ENCODE results near the gene ITIH3. TPM values are rescaled to one million over a fixed set of nuclear protein-coding genes. Genes with fewer than 3 reads are reported as not detected.

ITIH3 gene
- total RNA-seq, 4 donors from 2014 or later = 0.26 to 3.7 (median 1.3) TPM; not detected in 1

DNA sequence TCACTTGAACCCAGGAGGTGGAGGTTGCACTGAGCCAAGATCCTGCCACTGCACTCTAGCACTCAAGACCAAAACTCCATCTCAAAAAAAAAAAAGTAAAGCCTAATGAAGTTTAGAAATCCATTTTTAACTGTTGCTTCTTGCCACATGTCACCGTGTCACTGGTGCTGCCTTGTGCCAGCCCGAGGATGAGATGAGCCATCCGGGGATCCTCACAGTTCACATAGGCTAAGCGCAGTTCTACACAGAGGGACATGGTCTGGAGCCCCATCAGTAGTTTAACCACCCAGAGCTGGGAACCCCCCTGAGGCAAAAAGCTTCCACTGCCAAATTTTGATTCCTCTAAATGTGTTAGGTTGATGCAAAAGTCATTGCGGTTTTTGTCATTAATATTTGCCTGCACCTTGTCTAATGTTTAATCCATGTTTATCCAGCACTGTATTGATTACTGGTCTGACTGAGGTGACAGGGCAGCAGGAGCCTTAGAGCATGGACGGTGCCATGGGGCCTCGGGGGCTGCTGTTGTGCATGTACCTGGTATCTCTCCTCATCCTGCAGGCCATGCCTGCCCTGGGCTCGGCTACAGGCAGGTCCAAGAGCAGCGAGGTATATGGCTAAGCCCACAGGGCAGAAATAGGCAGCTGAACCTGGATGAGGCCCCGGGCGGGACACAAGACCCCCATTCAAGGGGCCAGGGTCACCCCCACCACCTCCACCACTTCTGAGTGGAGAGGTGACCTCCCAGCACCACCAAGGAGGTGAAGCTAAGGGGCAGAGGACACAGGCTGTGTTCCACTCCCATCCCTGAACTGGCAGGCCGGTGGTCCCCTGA is 17.3 kb upstream of the ITIH3 start, which contains the start of gene ITIH1:
Gene ITIH1, plus strand, starts transcription at position 473 of the 832 bp plus-strand sequence. Its CDS starts 17 bp downstream, at position 490.
- no peak within 1 kb of the TSS for H3K4me3 ChIP-seq
- no peak for DNase-seq
- peaks cover 0 to 18% (median 0%) of the 10 kb centered on the region in 4 donors for H3K27me3 ChIP-seq
- H3K4me1 ChIP-seq = no peaks in the 10 kb centered on the region
- TF ChIP-seq POLR2A (IDR thresholded peaks at IDR 0.05) = no peak
- TF ChIP-seq, protein P1, sequence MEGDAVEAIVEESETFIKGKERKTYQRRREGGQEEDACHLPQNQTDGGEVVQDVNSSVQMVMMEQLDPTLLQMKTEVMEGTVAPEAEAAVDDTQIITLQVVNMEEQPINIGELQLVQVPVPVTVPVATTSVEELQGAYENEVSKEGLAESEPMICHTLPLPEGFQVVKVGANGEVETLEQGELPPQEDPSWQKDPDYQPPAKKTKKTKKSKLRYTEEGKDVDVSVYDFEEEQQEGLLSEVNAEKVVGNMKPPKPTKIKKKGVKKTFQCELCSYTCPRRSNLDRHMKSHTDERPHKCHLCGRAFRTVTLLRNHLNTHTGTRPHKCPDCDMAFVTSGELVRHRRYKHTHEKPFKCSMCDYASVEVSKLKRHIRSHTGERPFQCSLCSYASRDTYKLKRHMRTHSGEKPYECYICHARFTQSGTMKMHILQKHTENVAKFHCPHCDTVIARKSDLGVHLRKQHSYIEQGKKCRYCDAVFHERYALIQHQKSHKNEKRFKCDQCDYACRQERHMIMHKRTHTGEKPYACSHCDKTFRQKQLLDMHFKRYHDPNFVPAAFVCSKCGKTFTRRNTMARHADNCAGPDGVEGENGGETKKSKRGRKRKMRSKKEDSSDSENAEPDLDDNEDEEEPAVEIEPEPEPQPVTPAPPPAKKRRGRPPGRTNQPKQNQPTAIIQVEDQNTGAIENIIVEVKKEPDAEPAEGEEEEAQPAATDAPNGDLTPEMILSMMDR (IDR thresholded peaks at IDR 0.05) = no peak
- no peaks in the 10 kb centered on the region for H3K9me3 ChIP-seq
- H3K27ac ChIP-seq = no peak within 1 kb of the TSS
- intact Hi-C loops (cut with DNase I) = no loop called here
- H3K36me3 ChIP-seq = no peaks in the 10 kb centered on the region
- 79 to 86% methylated on average over 7 to 8 of the region's 12 CpGs for WGBS, 2 donors

DNA sequence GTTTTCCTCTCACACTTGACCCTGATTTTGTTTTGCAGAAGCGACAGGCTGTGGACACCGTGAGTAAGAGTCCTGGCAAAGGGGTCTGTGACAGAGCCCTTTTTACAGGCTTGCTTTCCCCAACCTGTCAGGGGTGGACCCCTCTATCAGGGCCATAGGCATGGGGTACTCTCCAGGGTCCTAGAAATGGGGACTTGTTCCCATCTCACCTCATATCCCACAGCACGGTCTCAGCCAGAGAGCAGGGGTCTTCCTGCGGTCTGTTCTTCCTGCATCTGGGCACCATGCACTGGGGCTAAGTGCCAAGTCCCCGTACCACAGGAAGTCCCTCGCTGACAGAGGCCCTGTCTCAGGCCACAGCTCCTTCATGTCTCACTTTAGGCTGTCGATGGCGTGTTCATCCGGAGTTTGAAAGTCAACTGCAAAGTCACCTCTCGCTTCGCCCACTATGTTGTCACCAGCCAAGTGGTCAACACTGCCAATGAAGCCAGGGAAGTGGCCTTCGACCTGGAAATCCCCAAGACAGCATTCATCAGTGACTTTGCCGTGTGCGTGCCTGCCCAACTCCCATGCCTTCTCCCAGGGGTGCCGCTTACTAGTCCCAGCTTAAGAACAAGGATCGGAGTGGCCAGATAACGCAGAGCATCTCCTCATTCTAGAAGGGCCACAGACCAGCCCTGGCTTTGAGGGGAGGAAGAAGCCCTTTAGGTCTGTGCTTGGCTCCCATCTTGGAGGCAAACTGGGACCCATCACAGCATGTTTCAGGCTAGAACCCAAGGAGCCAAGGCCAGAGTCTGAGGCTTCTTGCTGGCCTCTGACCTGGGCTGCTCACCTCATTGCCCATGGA is 16.4 kb upstream of the ITIH3 start:
- Histone ChIP-seq H3K4me3 (no peak overlapping the region), H3K27me3 (peaks cover 0 to 23% (median 0%) of the 10 kb centered on the region in 4 donors), H3K9me3 (no peaks in the 10 kb centered on the region), H3K27ac (no peak overlapping the region), H3K36me3 (no peaks in the 10 kb centered on the region), H3K4me1 (no peaks in the 10 kb centered on the region)
- intact Hi-C loops (cut with DNase I) = no loop called here
- no peak for DNase-seq
- WGBS, 2 donors = 67 to 76% methylated on average over 1 to 9 of the region's 17 CpGs
- TF ChIP-seq, protein P1 (IDR thresholded peaks at IDR 0.05) = no peak
- no peak for TF ChIP-seq POLR2A (IDR thresholded peaks at IDR 0.05)

DNA sequence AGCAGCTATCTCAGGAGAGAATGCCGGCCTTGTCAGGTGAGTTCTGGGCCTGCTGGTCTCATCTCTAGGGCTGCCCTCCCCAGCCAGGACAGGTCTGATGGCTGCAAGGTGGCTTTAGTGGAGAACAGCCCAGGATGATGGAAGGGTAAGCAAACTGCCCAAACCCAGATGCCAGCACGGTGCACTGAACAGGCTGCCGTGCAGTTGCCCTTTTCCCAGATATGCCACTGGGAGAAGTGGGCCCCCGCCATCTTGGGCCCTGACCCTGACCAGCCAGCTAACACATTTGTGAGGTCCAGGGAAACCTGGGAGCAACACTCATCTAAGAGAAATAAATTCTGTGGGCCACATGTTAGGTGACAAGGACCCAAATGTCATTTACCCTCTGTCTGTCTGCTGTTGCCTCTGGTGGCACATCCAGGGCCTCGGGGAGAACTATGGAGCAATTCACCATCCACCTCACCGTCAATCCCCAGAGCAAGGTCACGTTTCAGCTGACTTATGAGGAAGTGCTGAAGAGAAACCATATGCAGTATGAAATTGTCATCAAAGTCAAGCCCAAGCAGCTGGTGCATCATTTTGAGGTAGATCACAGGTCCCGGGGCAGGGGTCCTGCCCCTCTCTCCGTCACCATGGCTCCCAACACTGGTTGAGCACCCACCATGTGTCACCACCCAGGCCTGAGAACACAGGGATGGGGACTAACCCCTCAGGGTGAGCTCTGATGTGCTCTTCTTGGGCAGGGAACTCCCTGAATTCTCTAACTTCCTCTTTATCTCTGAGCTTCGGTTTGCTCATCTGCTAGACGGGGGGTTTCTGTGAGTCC is 15.4 kb upstream of the ITIH3 start:
- no peak overlapping the region for H3K4me3 ChIP-seq
- 69 to 77% methylated on average over 7 to 9 of the region's 11 CpGs for WGBS, 2 donors
- H3K27ac ChIP-seq = no peak overlapping the region
- DNase-seq = no peak
- TF ChIP-seq POLR2A (IDR thresholded peaks at IDR 0.05) = no peak
- TF ChIP-seq, protein P1 (IDR thresholded peaks at IDR 0.05) = no peak
- intact Hi-C loops (cut with DNase I) = no loop called here
- no peaks in the 10 kb centered on the region for H3K9me3 ChIP-seq
- no peaks in the 10 kb centered on the region for H3K36me3 ChIP-seq
- H3K27me3 ChIP-seq = peaks cover 0 to 23% (median 0%) of the 10 kb centered on the region in 4 donors
- H3K4me1 ChIP-seq = no peaks in the 10 kb centered on the region

DNA sequence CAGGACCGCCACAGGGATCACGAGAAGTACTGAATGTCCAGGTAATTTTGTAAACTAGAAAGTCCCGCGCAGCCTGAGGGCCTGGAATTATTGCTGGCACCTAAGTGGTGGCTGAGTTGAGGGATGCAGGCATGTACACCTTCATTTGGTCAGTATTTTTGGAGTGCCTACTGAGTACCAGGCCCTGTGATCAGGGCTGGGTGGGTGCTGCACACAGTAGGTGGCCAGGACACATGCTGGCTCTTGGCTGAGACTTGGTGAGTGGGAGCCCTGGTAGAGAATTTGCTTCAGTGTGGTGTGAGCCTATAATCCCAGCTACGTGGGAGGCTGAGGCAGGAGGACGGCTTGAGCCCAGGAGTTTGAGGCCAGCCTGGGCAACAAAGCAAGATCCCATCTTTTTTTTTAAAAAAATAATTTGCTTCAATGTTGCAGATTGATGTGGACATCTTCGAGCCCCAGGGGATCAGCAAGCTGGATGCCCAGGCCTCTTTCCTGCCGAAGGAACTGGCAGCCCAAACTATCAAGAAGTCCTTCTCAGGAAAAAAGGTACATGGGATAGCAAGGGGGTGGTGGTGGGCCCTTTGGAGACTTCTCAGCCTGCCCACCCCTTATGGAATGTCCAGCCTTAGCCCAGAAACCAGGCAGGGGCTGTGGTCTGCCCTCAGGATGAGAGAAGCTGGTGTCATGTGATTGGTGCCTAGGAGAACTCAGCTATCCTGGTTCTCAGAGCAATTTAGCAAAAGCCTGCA is 14.6 kb upstream of the ITIH3 start:
- intact Hi-C loops (cut with DNase I) = no loop called here
- DNase-seq = no peak
- Histone ChIP-seq H3K36me3 (no peaks in the 10 kb centered on the region), H3K4me3 (no peak overlapping the region), H3K27me3 (peaks cover 0 to 23% (median 0%) of the 10 kb centered on the region in 4 donors), H3K4me1 (no peaks in the 10 kb centered on the region), H3K9me3 (no peaks in the 10 kb centered on the region), H3K27ac (no peak overlapping the region)
- 64 to 72% methylated on average over 4 to 5 of the region's 8 CpGs for whole genome bisulfite sequencing, 2 donors
- TF ChIP-seq POLR2A (IDR thresholded peaks at IDR 0.05) = no peak
- TF ChIP-seq, protein P1 (IDR thresholded peaks at IDR 0.05) = no peak

Measured in esophagus squamous epithelium (tissue), 5 donors.